WI38 (cell line): ENCODE results near the gene NUDT15.

Experiments
- H3K4me3 ChIP-seq: 2 replicates; pipeline ENCODE4 v1.5.1; 2011; ENCODE audit warnings: low read depth, mild to moderate bottlenecking, control low read depth, low read length
- CTCF ChIP-seq: IDR thresholded peaks from 2 replicates; pipeline ENCODE4 v1.5.1; 2012; ENCODE audit warnings: low read depth, mild to moderate bottlenecking, control low read depth, low read length

NUDT15 gene

GRCh38 chr13:48018637-48019036 is 18.9 kb upstream of the NUDT15 start:
- no peak overlapping the region for H3K4me3 ChIP-seq
- TF ChIP-seq CTCF: no peak

- no peak overlapping the region for H3K4me3 ChIP-seq
- TF ChIP-seq CTCF: no peak
Observed at GRCh38 chr13:48019796-48020195, 17.7 kb upstream of the NUDT15 start.

GRCh38 chr13:48028066-48028465 is 9.5 kb upstream of the NUDT15 start:
- TF ChIP-seq CTCF: no peak
- H3K4me3 ChIP-seq: no peak overlapping the region

GRCh38 chr13:48029859-48030258 is 7.7 kb upstream of the NUDT15 start:
- no peak for TF ChIP-seq CTCF
- no peak overlapping the region for H3K4me3 ChIP-seq

- no peak overlapping the region for H3K4me3 ChIP-seq
Observed at GRCh38 chr13:48038761-48039160, 1.2 kb downstream of the NUDT15 start.

GRCh38 chr13:48040049-48040448 is 2.5 kb downstream of the NUDT15 start:
- H3K4me3 ChIP-seq: no peak overlapping the region
- TF ChIP-seq CTCF: no peak

More at GRCh38 chr13:48038761-48039160, 1.2 kb downstream of the NUDT15 start:
- no peak for TF ChIP-seq CTCF

- H3K4me3 ChIP-seq: no peak overlapping the region
- no peak for TF ChIP-seq CTCF
Observed at GRCh38 chr13:48040896-48041295, 3.4 kb downstream of the NUDT15 start.
